CD14-positive monocyte (primary cell): ENCODE data around the gene TSEN54. TPM values are rescaled to one million over a fixed set of nuclear protein-coding genes. Genes with fewer than 3 reads are reported as not detected.
A peak's percentile ranks its signal among the peaks of the same experiment; 100 is the strongest.

ENCODE experiments used
- DNase-seq, 3 donors: peaks; one replicate each; pipeline ENCODE4 v3.0.0-alpha.2; 2011 to 2022
- H2AFZ ChIP-seq: 2 replicates; pipeline ENCODE4 v1.6.0; 2012; ENCODE audit warnings: mild to moderate bottlenecking, low read depth, low read length, inconsistent platforms; ENCODE audit not compliant: insufficient read depth, poor library complexity, severe bottlenecking
- H3K27ac ChIP-seq, 2 donors: 1 replicate in 1 of 2; 2 replicates in 1 of 2; pipeline ENCODE4 v1.5.1; 2012 to 2013; ENCODE audit warnings: low read length in 2 of 2, control low read depth in 1 of 2, inconsistent platforms in 1 of 2, low read depth in 1 of 2, mild to moderate bottlenecking in 1 of 2
- H3K27me3 ChIP-seq, 2 donors: one replicate each; pipeline versions ENCODE4 v1.6.0 to v1.6.1; 2011 to 2013; ENCODE audit warnings: low read length in 2 of 2; ENCODE audit not compliant: control insufficient read depth in 2 of 2, insufficient read depth in 2 of 2
- H3K36me3 ChIP-seq, 2 donors: replicated peaks in 1 of 2; 1 replicate in 1 of 2; 2 replicates in 1 of 2; pipeline versions ENCODE4 v1.5.1 to v1.6.1; 2012 to 2013; ENCODE audit warnings: low read length in 2 of 2, control low read depth in 1 of 2, inconsistent platforms in 1 of 2, mild to moderate bottlenecking in 1 of 2; ENCODE audit not compliant: insufficient read depth in 2 of 2, control insufficient read depth in 1 of 2
- H3K4me1 ChIP-seq, 2 donors: 1 replicate in 1 of 2; 2 replicates in 1 of 2; pipeline versions ENCODE4 v1.5.1 to v1.6.1; 2012 to 2013; ENCODE audit warnings: low read length in 2 of 2, control low read depth in 1 of 2, inconsistent platforms in 1 of 2, mild to moderate bottlenecking in 1 of 2, moderate library complexity in 1 of 2; ENCODE audit not compliant: insufficient read depth in 2 of 2, control insufficient read depth in 1 of 2
- H3K4me2 ChIP-seq: replicated peaks from 2 replicates; pipeline ENCODE3; 2012; ENCODE audit warnings: low read length, moderate library complexity, mild to moderate bottlenecking; ENCODE audit not compliant: poor library complexity, severe bottlenecking; ENCODE audit errors: extremely low read depth
- H3K4me3 ChIP-seq, 3 experiments: fragments of 200-600 bp in 1 of 3; sonication (generic) in 1 of 3; replicated peaks in 1 of 3; 1 replicate in 2 of 3; 2 replicates in 1 of 3; pipeline ENCODE4 v1.5.1; 2011 to 2013; ENCODE audit warnings: low read length in 3 of 3, mild to moderate bottlenecking in 3 of 3, control low read depth in 2 of 3, low read depth in 2 of 3, inconsistent platforms in 1 of 3, moderate library complexity in 1 of 3
- H3K79me2 ChIP-seq: 2 replicates; pipeline ENCODE4 v1.6.0; 2012; ENCODE audit warnings: mild to moderate bottlenecking, control low read depth, inconsistent platforms, low read length, moderate library complexity; ENCODE audit not compliant: insufficient read depth
- H3K9ac ChIP-seq: 2 replicates; pipeline ENCODE4 v1.6.0; 2017; ENCODE audit warnings: low read length, mild to moderate bottlenecking; ENCODE audit not compliant: insufficient read depth, poor library complexity, severe bottlenecking
- H3K9me3 ChIP-seq, 2 donors: replicated peaks in 1 of 2; 1 replicate in 1 of 2; 2 replicates in 1 of 2; pipeline versions ENCODE4 v1.5.1 to v1.6.1; 2012 to 2013; ENCODE audit warnings: low read length in 2 of 2, control low read depth in 1 of 2; ENCODE audit not compliant: control insufficient read depth in 1 of 2, insufficient read depth in 1 of 2
- H4K20me1 ChIP-seq: 2 replicates; pipeline ENCODE4 v1.6.0; 2012; ENCODE audit warnings: mild to moderate bottlenecking, low read length, control low read depth, moderate library complexity; ENCODE audit not compliant: insufficient read depth
- H3K27ac Mint-ChIP-seq, 7 donors: one replicate each; pipeline ENCODE4 v1.8.0; 2020; ENCODE audit warnings: mild to moderate bottlenecking in 7 of 7, mixed read lengths in 7 of 7, moderate library complexity in 6 of 7, inconsistent platforms in 2 of 7
- H3K27me3 Mint-ChIP-seq, 3 donors: one replicate each; pipeline ENCODE4 v1.8.0; 2021 to 2022; ENCODE audit warnings: low read depth in 3 of 3, mild to moderate bottlenecking in 3 of 3, mixed read lengths in 3 of 3, moderate library complexity in 3 of 3, inconsistent platforms in 1 of 3
- H3K36me3 Mint-ChIP-seq, 2 donors: one replicate each; pipeline ENCODE4 v1.8.0; 2020; ENCODE audit warnings: mixed read lengths in 2 of 2, inconsistent platforms in 1 of 2, mild to moderate bottlenecking in 1 of 2
- H3K4me1 Mint-ChIP-seq: one replicate; pipeline ENCODE4 v1.8.0; 2020; ENCODE audit warnings: mild to moderate bottlenecking, mixed read lengths
- H3K4me3 Mint-ChIP-seq, 2 donors: one replicate each; pipeline ENCODE4 v1.8.0; 2020; ENCODE audit warnings: mild to moderate bottlenecking in 2 of 2, mixed read lengths in 2 of 2, moderate library complexity in 1 of 2
- H3K9me3 Mint-ChIP-seq, 7 donors: one replicate each; pipeline ENCODE4 v1.8.0; 2020 to 2022; ENCODE audit warnings: mixed read lengths in 7 of 7, mild to moderate bottlenecking in 6 of 7, moderate library complexity in 6 of 7, inconsistent platforms in 2 of 7
- WGBS: methylation state at CpG from one replicate; pipeline ENCODE4 v1.1.5; 2013; ENCODE audit warnings: missing lambda C conversion rate; ENCODE audit not compliant: insufficient coverage; 5-methylcytosine and 5-hydroxymethylcytosine counted together
- intact Hi-C, 2 donors: fragments of 100-400 bp; cut with micrococcal nuclease; formaldehyde crosslinking; loops; one replicate each; pipeline versions ENCODE4 v1.15.0 to v1.15.1; 2023
- polyA plus RNA-seq, 3 donors: library from polyadenylated mRNA; depleted of rRNA in 1 of 3; unstranded in 2 of 3; stranded (reverse) in 1 of 3; fragments of 300-500 nt in 2 of 3; fragments of >200 nt in 1 of 3; fragmentation: Illumina TruSeq in 2 of 3; gene quantifications; 1 replicate in 2 of 3; 2 replicates in 1 of 3; pipeline ENCODE4 v1.2.3, GENCODE V29; 2012 to 2021
- TF ChIP-seq, protein P1 (sequence below): fragments of 200-600 bp; IDR thresholded peaks from one replicate; pipeline ENCODE4 v1.8.0; 2022; ENCODE audit warnings: antibody characterized with exemption, mild to moderate bottlenecking

TSEN54 gene
- polyA plus RNA-seq, 3 donors = 10.3 to 13.6 (median 11.8) TPM

- Histone ChIP-seq H2AFZ (no peak overlapping the region), H3K9ac (no peak overlapping the region), H3K27me3 (peaks cover 5 to 18% of the 10 kb centered on the region in 2 donors), H3K9me3 (no peaks in the 10 kb centered on the region), H3K36me3 (no peaks in the 10 kb centered on the region), H3K79me2 (no peaks in the 10 kb centered on the region), H3K4me1 (peaks cover 16 to 22% of the 10 kb centered on the region in 2 donors), H3K4me3 (peak overlapping the region in 1 of 3 experiments; percentile 88), H3K27ac (no peak overlapping the region), H4K20me1 (no peaks in the 10 kb centered on the region), H3K4me2 (peak overlapping the region; percentile 99)
- peak overlapping the region; percentile 66 to 86 for H3K4me3 Mint-ChIP-seq
- intact Hi-C loops = no loop called here
- peaks cover 17% of the 10 kb centered on the region for H3K4me1 Mint-ChIP-seq
- H3K9me3 Mint-ChIP-seq = peaks cover 0 to 6% (median 0%) of the 10 kb centered on the region in 7 donors
- WGBS = 73% methylated on average over 7 of the region's 13 CpGs
- no peak overlapping the region for H3K27ac Mint-ChIP-seq
- peaks cover 8 to 10% of the 10 kb centered on the region in 2 donors for H3K36me3 Mint-ChIP-seq
- no peak for DNase-seq
- peaks cover 14 to 25% (median 20%) of the 10 kb centered on the region in 3 donors for H3K27me3 Mint-ChIP-seq
- TF ChIP-seq, protein P1, sequence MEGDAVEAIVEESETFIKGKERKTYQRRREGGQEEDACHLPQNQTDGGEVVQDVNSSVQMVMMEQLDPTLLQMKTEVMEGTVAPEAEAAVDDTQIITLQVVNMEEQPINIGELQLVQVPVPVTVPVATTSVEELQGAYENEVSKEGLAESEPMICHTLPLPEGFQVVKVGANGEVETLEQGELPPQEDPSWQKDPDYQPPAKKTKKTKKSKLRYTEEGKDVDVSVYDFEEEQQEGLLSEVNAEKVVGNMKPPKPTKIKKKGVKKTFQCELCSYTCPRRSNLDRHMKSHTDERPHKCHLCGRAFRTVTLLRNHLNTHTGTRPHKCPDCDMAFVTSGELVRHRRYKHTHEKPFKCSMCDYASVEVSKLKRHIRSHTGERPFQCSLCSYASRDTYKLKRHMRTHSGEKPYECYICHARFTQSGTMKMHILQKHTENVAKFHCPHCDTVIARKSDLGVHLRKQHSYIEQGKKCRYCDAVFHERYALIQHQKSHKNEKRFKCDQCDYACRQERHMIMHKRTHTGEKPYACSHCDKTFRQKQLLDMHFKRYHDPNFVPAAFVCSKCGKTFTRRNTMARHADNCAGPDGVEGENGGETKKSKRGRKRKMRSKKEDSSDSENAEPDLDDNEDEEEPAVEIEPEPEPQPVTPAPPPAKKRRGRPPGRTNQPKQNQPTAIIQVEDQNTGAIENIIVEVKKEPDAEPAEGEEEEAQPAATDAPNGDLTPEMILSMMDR = no peak
Measured at GRCh38 chr17:75526555-75527270, 10.4 kb downstream of the TSEN54 start.

GRCh38 chr17:75530837-75531720 lies 14.8 kb downstream of the TSEN54 start:
- intact Hi-C loops = no loop called here
- Mint-ChIP-seq H3K27me3 (peaks cover 13 to 24% (median 20%) of the 10 kb centered on the region in 3 donors), H3K4me1 (peaks cover 16% of the 10 kb centered on the region), H3K36me3 (peaks cover 2 to 5% of the 10 kb centered on the region in 2 donors), H3K9me3 (peaks cover 0 to 6% (median 0%) of the 10 kb centered on the region in 7 donors), H3K27ac (peak overlapping the region in 2 of 7 donors; percentile 66), H3K4me3 (no peak overlapping the region)
- no peaks in the 10 kb centered on the region for H3K9me3 ChIP-seq
- TF ChIP-seq, protein P1 = no peak
- no peaks in the 10 kb centered on the region for H4K20me1 ChIP-seq
- no peak overlapping the region for H3K27ac ChIP-seq
- DNase-seq = no peak
- H3K4me3 ChIP-seq = no peak overlapping the region
- H3K27me3 ChIP-seq = peaks cover 5 to 13% of the 10 kb centered on the region in 2 donors
- no peak overlapping the region for H3K9ac ChIP-seq
- H3K4me1 ChIP-seq = peaks cover 6 to 7% of the 10 kb centered on the region in 2 donors
- H3K79me2 ChIP-seq = no peaks in the 10 kb centered on the region
- H3K4me2 ChIP-seq = no peak overlapping the region
- no peak overlapping the region for H2AFZ ChIP-seq
- 93% methylated on average over 16 of the region's 19 CpGs for WGBS
- no peaks in the 10 kb centered on the region for H3K36me3 ChIP-seq
